ENCODE measurements around the gene APLP2.

The APLP2 gene

DNA sequence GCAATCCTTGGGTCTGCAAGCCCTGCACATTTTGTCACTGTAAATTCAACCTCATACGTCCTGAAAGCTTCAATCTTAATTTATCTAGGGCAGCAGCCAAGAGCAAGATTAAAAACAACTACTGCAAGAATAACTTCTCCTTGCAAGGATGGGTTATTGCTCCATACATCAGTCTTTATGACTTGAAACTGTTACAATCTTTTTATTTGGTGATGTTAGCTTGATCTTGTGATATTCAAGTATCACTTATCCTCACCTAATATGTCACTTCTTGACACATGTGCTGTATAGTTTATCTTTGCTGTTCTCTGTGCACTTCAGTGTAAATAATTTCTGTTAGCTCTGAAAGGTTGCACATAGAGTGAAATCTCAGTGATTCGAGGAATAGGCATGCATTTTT lies 14.7 kb upstream of the APLP2 start:
- no peaks in the 10 kb centered on the region for H3K27me3 ChIP-seq (ENCODE audit: insufficient read depth, insufficient read length)
- H3K4me3 ChIP-seq (ENCODE audit: insufficient read length, low read depth), result no peak overlapping the region
- H3K4me1 ChIP-seq (ENCODE audit: insufficient read depth, insufficient read length), result no peaks in the 10 kb centered on the region
- H3K9ac ChIP-seq (ENCODE audit: insufficient read length, low read depth), result no peak overlapping the region
- no peaks in the 10 kb centered on the region for H3K36me3 ChIP-seq (ENCODE audit: insufficient read depth, insufficient read length, low read length)
- no peaks in the 10 kb centered on the region for H3K9me3 ChIP-seq (ENCODE audit: insufficient read depth, low read length)
- TF ChIP-seq ZNF274 (IDR thresholded peaks at IDR 0.05; ENCODE audit: low read depth, low read length), result no peak
- no peak for TF ChIP-seq SUZ12 (IDR thresholded peaks at IDR 0.05; ENCODE audit: extremely low read depth, insufficient read depth, insufficient read length)
- TF ChIP-seq YY1 (IDR thresholded peaks at IDR 0.05; ENCODE audit: insufficient read depth, insufficient read length), result no peak
- no peak for DNase-seq (ENCODE audit: low read depth, low spot score)

DNA sequence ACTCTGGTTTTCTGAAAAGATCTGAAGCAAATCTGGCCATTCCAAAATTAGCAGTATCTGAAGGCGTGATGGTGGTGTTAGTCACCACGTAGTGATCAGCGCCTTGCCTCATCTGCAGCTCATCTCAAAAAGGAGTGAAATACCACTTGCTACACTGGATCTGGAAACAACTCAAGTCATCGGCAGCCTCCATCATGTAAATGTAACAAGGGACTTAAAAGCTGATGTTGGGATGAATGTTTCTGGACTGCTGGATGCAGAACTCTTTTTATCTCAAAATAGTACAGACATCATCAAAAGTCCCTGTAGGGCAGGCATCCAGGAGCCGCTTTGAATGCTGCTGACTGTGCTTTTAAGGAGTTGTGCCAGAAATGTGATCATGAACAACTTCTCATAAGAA lies 14.1 kb upstream of the APLP2 start:
- no peak for DNase-seq (ENCODE audit: low read depth, low spot score)
- no peaks in the 10 kb centered on the region for H3K27me3 ChIP-seq (ENCODE audit: insufficient read depth, insufficient read length)
- H3K9ac ChIP-seq (ENCODE audit: insufficient read length, low read depth), result no peak overlapping the region
- no peaks in the 10 kb centered on the region for H3K36me3 ChIP-seq (ENCODE audit: insufficient read depth, insufficient read length, low read length)
- no peaks in the 10 kb centered on the region for H3K4me1 ChIP-seq (ENCODE audit: insufficient read depth, insufficient read length)
- no peak overlapping the region for H3K4me3 ChIP-seq (ENCODE audit: insufficient read length, low read depth)
- no peaks in the 10 kb centered on the region for H3K9me3 ChIP-seq (ENCODE audit: insufficient read depth, low read length)
- TF ChIP-seq ZNF274 (IDR thresholded peaks at IDR 0.05; ENCODE audit: low read depth, low read length), result no peak
- TF ChIP-seq YY1 (IDR thresholded peaks at IDR 0.05; ENCODE audit: insufficient read depth, insufficient read length), result no peak
- no peak for TF ChIP-seq SUZ12 (IDR thresholded peaks at IDR 0.05; ENCODE audit: extremely low read depth, insufficient read depth, insufficient read length)

DNA sequence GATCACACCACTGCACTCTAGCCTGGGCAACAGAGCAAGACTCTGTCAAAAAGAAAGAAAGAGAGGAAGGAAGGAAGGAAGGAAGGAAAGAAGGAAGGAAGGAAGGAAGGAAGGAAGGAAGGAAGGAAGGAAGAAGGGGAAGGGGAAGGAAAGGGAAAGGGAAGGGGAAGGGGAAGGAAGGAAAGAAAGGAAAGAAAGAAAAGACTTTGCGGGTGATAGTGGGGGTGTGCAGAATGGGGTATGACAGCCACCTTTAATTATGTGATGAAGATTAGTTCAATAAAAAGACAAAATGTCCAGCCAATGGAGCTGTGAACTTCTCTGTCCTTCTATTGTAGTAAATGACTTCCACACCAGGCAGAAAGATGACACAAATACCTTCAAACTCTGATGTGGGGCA lies 8.7 kb upstream of the APLP2 start:
- H3K4me3 ChIP-seq (ENCODE audit: insufficient read length, low read depth), result no peak overlapping the region
- no peak overlapping the region for H3K9ac ChIP-seq (ENCODE audit: insufficient read length, low read depth)
- H3K36me3 ChIP-seq (ENCODE audit: insufficient read depth, insufficient read length, low read length), result no peaks in the 10 kb centered on the region
- TF ChIP-seq SUZ12 (IDR thresholded peaks at IDR 0.05; ENCODE audit: extremely low read depth, insufficient read depth, insufficient read length) (no peak), YY1 (IDR thresholded peaks at IDR 0.05; ENCODE audit: insufficient read depth, insufficient read length) (no peak), ZNF274 (IDR thresholded peaks at IDR 0.05; ENCODE audit: low read depth, low read length) (no peak)
- no peaks in the 10 kb centered on the region for H3K4me1 ChIP-seq (ENCODE audit: insufficient read depth, insufficient read length)
- H3K9me3 ChIP-seq (ENCODE audit: insufficient read depth, low read length), result no peaks in the 10 kb centered on the region
- H3K27me3 ChIP-seq (ENCODE audit: insufficient read depth, insufficient read length), result peaks cover 5% of the 10 kb centered on the region
- no peak for DNase-seq (ENCODE audit: low read depth, low spot score)

DNA sequence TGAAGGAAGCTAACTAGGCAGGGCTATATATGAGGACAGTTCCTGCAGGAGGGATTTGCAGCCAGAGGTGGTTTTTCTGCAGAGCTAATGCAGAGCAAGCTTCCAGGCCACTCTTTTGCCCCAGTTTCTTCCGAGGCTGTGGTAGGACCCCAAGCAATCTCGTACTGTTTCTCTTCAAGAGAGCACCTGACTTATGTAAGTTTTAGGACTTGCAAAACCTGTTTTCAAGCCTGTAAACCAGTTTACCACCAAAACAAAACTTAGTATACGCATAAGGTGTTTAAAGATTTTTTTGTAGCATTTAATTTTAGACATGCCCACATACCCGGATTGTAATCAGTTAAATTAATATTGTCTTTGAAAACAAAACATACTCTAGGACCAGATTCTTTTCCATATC lies 7.7 kb upstream of the APLP2 start:
- Histone ChIP-seq H3K4me1 (ENCODE audit: insufficient read depth, insufficient read length) (no peaks in the 10 kb centered on the region), H3K9me3 (ENCODE audit: insufficient read depth, low read length) (no peaks in the 10 kb centered on the region), H3K9ac (ENCODE audit: insufficient read length, low read depth) (no peak overlapping the region), H3K27me3 (ENCODE audit: insufficient read depth, insufficient read length) (peaks cover 5% of the 10 kb centered on the region), H3K36me3 (ENCODE audit: insufficient read depth, insufficient read length, low read length) (no peaks in the 10 kb centered on the region), H3K4me3 (ENCODE audit: insufficient read length, low read depth) (no peak overlapping the region)
- no peak for DNase-seq (ENCODE audit: low read depth, low spot score)
- no peak for TF ChIP-seq SUZ12 (IDR thresholded peaks at IDR 0.05; ENCODE audit: extremely low read depth, insufficient read depth, insufficient read length)
- no peak for TF ChIP-seq ZNF274 (IDR thresholded peaks at IDR 0.05; ENCODE audit: low read depth, low read length)
- no peak for TF ChIP-seq YY1 (IDR thresholded peaks at IDR 0.05; ENCODE audit: insufficient read depth, insufficient read length)

DNA sequence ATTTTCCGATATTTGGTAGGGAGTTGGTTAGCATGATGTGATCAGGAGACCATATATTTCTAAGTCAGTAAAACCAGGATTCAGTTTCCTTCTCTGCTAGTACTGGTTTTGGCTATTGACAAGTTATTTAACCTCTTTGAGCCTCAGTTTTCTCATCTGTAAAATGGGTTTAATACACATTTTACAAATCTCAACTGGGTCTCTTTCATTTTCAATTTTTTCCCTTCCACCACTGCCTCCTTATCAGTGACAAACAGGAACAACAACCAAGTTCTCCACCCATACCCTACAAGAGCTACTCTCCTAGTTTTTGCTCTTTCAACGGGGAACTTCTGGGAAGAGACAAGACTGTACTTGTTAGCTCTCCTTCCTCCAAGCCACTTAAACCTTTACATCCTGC lies 6.2 kb upstream of the APLP2 start:
- Histone ChIP-seq H3K4me1 (ENCODE audit: insufficient read depth, insufficient read length) (no peaks in the 10 kb centered on the region), H3K27me3 (ENCODE audit: insufficient read depth, insufficient read length) (peaks cover 19% of the 10 kb centered on the region), H3K4me3 (ENCODE audit: insufficient read length, low read depth) (no peak overlapping the region), H3K9me3 (ENCODE audit: insufficient read depth, low read length) (no peaks in the 10 kb centered on the region), H3K9ac (ENCODE audit: insufficient read length, low read depth) (no peak overlapping the region), H3K36me3 (ENCODE audit: insufficient read depth, insufficient read length, low read length) (no peaks in the 10 kb centered on the region)
- DNase-seq (ENCODE audit: low read depth, low spot score), result no peak
- no peak for TF ChIP-seq ZNF274 (IDR thresholded peaks at IDR 0.05; ENCODE audit: low read depth, low read length)
- TF ChIP-seq SUZ12 (IDR thresholded peaks at IDR 0.05; ENCODE audit: extremely low read depth, insufficient read depth, insufficient read length), result no peak
- no peak for TF ChIP-seq YY1 (IDR thresholded peaks at IDR 0.05; ENCODE audit: insufficient read depth, insufficient read length)

DNA sequence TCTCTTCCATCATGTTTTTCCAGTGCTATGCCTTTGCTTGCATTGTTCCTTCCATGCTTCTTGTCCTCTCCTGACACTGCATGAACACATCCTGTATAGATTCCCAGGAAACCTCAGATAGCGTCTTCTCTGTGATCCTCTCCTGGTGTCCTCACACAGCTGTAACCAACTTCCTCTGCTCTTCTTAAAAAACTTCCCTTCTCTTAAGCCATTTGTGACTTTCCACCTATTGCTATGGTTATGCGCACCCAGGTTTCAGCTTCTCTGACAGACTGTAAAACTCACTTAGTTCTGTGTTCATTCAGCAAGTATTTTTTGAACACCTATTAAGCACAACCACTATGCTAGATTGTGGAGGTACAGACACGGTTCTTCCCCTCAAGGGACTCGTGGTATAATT lies 5.1 kb upstream of the APLP2 start:
- TF ChIP-seq SUZ12 (IDR thresholded peaks at IDR 0.05; ENCODE audit: extremely low read depth, insufficient read depth, insufficient read length) (no peak), ZNF274 (IDR thresholded peaks at IDR 0.05; ENCODE audit: low read depth, low read length) (no peak), YY1 (IDR thresholded peaks at IDR 0.05; ENCODE audit: insufficient read depth, insufficient read length) (no peak)
- Histone ChIP-seq H3K9ac (ENCODE audit: insufficient read length, low read depth) (no peak overlapping the region), H3K36me3 (ENCODE audit: insufficient read depth, insufficient read length, low read length) (no peaks in the 10 kb centered on the region), H3K27me3 (ENCODE audit: insufficient read depth, insufficient read length) (peaks cover 26% of the 10 kb centered on the region), H3K9me3 (ENCODE audit: insufficient read depth, low read length) (no peaks in the 10 kb centered on the region), H3K4me3 (ENCODE audit: insufficient read length, low read depth) (no peak overlapping the region), H3K4me1 (ENCODE audit: insufficient read depth, insufficient read length) (no peaks in the 10 kb centered on the region)
- DNase-seq (ENCODE audit: low read depth, low spot score), result no peak

DNA sequence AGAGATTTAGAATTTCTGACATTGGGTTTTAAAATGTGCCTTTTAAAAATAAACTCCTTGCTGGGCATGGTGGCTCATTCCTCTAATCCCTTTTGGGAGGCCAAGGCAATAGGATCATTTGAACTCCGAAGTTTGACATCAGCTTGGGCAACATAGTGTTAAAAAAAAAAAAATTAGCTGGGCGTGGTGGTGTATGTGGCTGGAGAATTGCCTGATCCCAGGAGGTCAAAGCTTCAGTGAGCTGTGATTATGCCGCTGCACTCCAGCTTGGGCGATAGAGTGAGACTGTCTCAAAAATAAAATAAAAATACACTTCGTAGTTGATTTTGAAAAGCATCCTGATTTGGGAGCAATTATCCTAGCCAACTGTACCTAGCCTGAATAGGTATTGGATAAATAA lies 3.4 kb upstream of the APLP2 start:
- H3K27me3 ChIP-seq (ENCODE audit: insufficient read depth, insufficient read length), result peaks cover 26% of the 10 kb centered on the region
- DNase-seq (ENCODE audit: low read depth, low spot score), result no peak
- no peaks in the 10 kb centered on the region for H3K36me3 ChIP-seq (ENCODE audit: insufficient read depth, insufficient read length, low read length)
- H3K4me1 ChIP-seq (ENCODE audit: insufficient read depth, insufficient read length), result no peaks in the 10 kb centered on the region
- H3K4me3 ChIP-seq (ENCODE audit: insufficient read length, low read depth), result no peak overlapping the region
- no peak overlapping the region for H3K9ac ChIP-seq (ENCODE audit: insufficient read length, low read depth)
- no peaks in the 10 kb centered on the region for H3K9me3 ChIP-seq (ENCODE audit: insufficient read depth, low read length)
- no peak for TF ChIP-seq ZNF274 (IDR thresholded peaks at IDR 0.05; ENCODE audit: low read depth, low read length)
- TF ChIP-seq YY1 (IDR thresholded peaks at IDR 0.05; ENCODE audit: insufficient read depth, insufficient read length), result no peak
- TF ChIP-seq SUZ12 (IDR thresholded peaks at IDR 0.05; ENCODE audit: extremely low read depth, insufficient read depth, insufficient read length), result no peak
